Measurements from ENCODE around the gene STX4. TPM values are rescaled to one million over a fixed set of nuclear protein-coding genes. Genes with fewer than 3 reads are reported as not detected.
A peak's percentile ranks its signal among the peaks of the same experiment; 100 is the strongest.

The STX4 gene
- total RNA-seq, 2 donors from 2014 or later = 45.8 to 53.4 TPM

DNA sequence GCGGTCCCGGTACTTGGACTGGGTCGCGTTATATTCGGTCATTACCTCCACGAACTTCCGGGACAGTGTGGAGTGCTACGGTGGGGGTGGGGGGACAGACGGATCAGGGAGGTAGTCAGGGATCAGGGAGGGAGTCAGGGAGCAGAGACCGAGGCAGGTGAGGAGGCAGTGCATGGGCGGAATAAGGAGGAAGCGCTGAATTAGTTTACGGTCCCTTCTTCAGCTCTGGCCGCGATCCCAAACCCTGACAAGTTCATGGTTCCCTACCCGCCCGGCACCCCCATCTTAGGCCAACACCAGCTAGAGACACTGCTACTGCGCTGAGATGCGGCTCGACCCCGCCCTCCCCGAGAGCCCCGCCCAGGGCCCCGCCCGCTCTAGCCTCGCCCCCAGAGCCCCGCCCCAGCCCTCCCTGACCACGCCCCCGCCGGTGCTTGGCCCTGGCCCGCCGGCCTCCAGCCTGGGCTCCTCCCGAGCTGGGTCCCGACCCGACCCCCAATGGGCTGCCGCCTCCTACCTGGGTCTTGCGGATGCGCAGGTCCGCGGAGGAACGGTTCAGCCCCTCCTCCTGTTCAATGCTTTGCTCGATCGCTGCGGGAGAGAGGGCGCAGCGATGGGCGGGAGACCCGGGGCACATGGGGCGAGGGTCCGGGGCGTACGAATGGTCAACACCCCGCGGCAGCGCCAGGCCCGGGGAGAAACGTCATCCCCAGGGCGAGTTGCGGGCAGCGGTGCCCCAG, 36.2 kb upstream of the STX4 start:
- DNase-seq = peak; percentile 86
- peak; percentile 94 to 97 for ATAC-seq
- intact Hi-C loops (cut with DNase I) = loop anchor here in 1 of 2 donors (5.0 kb wide), 1 partner anchor 35 kb away; the partner anchor contains the start of gene STX4

GRCh38 chr16:30997725-30998711, 35.3 kb upstream of the STX4 start:
- ATAC-seq = peak in 1 of 2 donors; percentile 69
- intact Hi-C loops (cut with DNase I) = loop anchor here in 1 of 2 donors (5.0 kb wide), 1 partner anchor 34 kb away; the partner anchor contains the start of gene STX4
- no peak for DNase-seq

DNA sequence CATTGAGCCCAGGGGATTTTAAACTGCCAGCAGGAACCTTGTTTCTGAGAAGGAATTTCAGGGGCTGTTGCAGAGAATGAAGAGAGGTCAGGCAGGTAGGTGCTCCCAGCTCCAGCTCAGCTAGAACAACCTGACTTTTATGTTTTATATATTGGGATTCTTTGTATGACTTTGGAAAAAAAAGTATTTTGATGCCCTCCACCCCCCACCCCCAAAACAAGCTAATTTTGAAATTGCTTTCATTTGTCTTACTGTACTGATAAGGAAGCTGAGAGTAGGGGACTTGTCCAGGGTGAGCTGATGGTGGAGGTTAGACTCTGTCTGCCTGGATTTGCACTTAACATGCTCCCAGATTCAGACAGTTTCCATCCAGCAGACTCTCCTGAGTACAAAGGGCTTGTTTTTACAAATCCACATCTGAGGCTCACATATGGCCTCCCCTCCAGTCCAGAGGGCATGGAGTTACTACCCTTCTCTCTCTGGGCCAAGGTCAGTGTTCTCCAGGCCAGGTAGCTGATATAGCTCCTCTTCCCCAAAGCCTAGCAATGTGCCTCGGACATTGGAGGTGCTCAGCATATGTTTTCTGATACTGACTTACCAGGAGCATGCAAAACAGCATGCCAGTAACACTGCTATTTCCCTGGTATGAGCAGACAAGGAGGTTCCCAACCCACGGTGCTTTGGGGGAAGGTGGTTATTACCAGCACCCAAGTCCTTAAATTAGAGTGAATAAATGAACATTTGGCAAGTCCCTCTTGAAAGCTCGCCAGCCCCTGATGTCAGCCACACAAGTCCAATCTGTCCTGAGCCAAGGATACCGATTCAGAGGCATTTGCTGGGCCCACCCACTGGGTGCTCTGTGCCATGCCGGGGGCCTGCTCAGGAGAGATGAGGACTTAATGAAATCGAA, 34.3 kb upstream of the STX4 start:
- ATAC-seq (no peak), DNase-seq (no peak)
- intact Hi-C loops (cut with DNase I) = loop anchor here in 1 of 2 donors (5.0 kb wide), 1 partner anchor 33 kb away; the partner anchor contains the start of gene STX4

DNA sequence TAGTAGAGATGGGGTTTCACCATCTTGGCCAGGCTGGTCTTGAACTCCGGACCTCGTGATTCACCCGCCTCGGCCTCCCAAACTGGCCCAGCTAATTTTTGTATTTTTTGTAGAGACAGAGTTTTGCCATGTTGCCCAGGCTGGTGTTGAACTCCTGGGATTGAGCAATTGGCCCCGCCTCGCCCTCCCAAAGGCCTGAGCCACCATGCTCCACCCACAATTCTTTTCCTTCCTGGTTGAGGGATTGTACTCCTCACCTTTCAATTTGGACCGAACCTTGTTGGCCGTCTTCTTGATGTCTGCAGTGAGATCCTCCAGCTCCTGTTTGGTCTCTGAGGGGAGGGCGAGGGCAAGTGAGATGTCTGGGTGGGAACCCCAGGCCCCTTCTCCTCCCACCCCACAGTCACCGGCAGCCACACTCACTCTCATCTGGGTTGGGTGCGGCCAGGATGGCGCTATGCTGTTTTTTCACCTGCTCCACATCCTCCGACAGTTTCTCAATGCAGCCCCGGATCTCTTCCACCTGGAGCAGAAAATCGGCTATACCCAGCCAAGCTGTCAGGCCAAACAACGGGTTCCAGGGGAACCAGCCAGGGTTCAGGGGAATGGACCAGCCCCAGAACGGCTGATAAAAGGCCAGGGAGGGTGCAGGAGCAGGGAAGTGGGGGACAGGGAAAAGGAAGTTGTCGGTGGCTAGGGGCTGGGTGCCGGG, 32.5 kb upstream of the STX4 start:
- no peak for ATAC-seq
- intact Hi-C loops (cut with DNase I) = no loop called here
- no peak for DNase-seq

- DNase-seq = no peak
- intact Hi-C loops (cut with DNase I) = no loop called here
- no peak for ATAC-seq
Measured at GRCh38 chr16:31001507-31002249, 31.7 kb upstream of the STX4 start.

GRCh38 chr16:31002250-31002700, 31.1 kb upstream of the STX4 start:
- DNase-seq = no peak
- no peak for ATAC-seq
- intact Hi-C loops (cut with DNase I) = no loop called here

DNA sequence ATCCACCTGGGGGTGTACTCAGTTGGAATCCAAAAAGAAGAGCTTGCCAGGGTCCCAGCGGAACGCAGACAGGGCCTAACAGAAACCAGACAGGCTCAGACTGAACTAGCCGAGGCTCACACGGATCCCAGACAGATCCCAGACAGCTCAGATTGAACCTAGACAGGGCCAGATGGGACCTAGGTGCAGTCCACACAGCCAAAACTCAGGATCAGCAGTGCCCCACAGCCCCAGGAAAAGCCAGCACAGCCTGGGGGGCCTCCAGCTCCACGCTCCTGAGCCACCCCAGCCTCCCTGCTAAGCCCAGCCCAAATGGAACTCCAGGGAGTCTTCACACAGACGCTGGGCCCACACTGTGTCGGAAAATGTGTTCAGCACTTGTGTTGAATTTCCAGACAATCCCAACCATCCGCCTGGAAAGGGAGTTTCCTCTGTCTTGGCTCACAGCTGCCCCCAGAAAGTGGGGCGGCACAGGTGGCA, 30.5 kb upstream of the STX4 start:
- DNase-seq (no peak), ATAC-seq (no peak)
- intact Hi-C loops (cut with DNase I) = no loop called here

- no peak for DNase-seq
- intact Hi-C loops (cut with DNase I) = no loop called here
- no peak for ATAC-seq
Measured at GRCh38 chr16:31003744-31004143, 29.6 kb upstream of the STX4 start.

DNA sequence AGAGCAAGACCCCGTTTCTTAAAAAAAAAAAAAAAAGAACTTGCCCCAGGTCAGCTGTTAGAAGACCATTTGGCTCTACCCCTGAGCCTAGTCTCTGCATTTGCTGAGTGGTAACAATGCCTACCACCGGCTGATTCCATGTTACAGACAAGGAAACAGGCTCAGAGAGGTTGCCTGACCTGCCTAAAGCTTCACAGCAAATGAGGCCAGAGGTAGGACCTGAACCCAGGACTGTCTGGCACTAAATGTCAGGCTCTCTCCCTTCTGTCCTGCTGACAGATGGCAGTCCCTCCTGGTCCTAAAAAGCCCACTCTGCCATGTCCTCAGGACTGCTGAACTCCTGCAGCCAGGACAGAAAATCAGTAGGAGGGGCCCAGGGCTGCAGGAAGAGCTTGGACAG, 28.7 kb upstream of the STX4 start:
- DNase-seq (no peak), ATAC-seq (no peak)
- intact Hi-C loops (cut with DNase I) = no loop called here

DNA sequence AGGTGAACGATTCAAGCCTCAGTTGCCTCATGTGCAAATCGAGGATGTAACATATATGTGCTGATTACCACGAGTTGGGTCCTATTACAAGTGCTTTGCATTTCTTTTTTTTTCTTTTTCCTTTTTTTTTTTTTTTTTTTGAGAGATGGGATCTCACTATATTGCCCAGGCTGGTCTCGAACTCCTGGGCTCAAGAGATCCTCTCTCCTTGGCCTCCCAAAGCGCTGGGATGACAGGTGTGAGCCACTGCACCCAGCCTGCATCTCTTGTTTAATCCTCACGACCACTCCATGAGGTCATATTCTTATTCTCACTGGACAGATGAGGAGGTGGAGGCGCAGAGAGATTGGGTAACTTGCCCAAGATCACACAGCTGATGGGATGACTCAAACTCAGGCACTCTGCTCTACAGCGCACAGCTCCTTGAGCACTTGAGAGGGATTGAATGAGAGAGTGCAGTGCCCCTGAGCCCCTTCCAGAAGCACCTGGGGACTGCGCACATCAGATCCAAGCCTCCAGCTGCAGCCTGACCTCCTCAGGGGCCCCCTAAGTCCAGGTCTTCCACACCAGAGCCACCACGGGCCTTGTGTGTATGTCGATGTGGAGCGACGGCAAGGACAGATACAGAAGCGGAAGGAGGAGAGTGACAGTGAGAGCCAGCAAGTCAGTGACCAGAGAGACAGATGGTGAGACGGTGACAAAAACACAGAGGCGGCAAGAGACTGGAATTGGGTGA, 27.8 kb upstream of the STX4 start:
- intact Hi-C loops (cut with DNase I) = no loop called here
- no peak for ATAC-seq

DNA sequence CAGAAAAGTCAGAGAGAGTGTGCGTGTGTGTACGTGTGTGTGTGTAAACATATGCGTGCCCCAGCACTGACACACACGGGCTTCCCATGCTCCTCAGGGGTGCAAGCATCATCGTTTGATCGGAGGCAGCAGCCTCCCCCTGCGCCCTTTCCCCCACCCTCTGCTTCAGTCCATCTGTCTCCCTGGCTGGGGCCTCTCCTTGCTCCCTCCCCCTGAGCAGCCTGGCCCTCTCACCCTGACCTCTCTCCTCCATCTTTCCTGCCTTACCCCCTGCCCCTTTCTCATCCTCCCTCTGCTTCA, 27.3 kb upstream of the STX4 start:
- DNase-seq (no peak), ATAC-seq (no peak)
- intact Hi-C loops (cut with DNase I) = no loop called here

More for the DNA sequence above, 27.8 kb upstream of the STX4 start:
- no peak for DNase-seq

DNA sequence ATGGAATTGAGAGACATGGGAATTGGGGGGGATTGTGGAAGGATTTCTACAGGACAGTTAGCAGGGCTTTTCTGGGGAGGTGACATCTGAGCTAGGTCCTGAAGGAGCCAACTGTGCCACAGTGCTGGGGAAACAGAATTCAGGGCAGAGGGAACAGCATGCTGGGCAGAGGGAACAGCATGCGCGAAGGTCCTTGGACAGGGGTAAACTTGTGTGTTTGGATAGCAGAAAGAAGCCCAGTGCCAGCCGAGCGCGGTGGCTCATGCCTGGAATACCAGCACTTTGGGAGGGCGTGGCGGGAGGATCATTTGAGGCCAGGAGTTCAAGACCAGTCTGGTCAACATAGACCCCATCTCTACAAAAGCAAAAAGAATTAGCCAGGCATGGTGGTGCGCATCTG, 26.8 kb upstream of the STX4 start:
- ATAC-seq (no peak), DNase-seq (no peak)
- intact Hi-C loops (cut with DNase I) = no loop called here

DNA sequence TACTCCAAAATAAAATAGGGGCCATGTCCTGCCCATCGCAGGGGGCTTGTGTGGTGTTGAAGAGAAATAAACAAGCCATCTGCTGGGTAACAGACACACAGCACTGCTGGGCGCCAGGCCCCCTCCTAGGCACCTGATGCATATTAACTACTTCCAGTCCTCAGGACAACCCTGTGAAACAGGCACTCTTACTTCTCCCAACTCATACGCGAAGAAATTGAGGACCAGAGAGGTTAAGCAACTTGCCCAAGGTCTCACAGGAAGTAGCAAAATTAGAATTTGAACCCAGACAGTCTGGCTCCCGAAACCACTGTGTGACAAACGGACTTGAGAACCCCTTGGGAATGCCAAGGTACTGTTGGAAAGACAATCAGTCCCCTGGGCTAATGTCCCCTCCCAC, 25.7 kb upstream of the STX4 start:
- intact Hi-C loops (cut with DNase I) = no loop called here
- no peak for DNase-seq
- no peak for ATAC-seq

DNA sequence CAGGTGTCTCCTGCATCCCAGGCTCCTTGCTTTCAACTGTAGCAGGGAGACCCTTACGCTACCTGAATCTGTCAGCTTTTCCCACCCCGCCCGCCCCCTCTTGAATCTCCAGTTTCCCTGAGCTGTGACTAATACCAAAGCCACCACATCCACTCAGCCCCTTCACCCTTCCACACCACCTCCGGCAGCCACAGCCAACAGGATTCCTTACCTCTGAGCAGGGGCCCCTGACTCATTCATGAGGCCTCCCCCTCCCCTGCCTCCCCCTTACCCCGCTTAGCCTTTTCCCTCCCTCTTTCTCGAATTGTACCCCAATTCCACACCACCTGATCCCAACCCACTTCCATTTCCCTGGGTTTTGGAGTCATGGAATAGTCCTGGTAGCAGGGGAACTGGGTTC, 25.2 kb upstream of the STX4 start:
- ATAC-seq (no peak), DNase-seq (no peak)
- intact Hi-C loops (cut with DNase I) = no loop called here

DNA sequence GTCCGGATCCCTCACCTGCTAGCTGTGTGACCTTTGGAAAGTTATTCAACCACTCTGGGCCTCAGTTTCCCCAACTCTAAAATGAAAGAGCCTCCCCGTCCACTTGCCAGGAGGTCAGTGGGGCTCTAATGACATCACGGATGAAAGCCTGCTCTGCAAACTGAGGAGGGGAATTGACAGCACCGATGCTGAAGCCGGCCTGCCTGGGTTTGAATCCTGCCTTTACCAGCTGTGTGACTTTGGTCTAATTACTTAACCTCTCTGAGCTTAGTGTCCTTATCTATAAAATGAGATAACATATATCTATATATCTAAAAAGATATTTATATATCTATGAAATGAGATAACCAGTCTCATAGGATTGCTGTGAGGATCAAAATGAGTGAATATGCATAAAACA, 24.8 kb upstream of the STX4 start:
- DNase-seq (no peak), ATAC-seq (no peak)
- intact Hi-C loops (cut with DNase I) = no loop called here

GRCh38 chr16:31009120-31009519, 24.2 kb upstream of the STX4 start:
- ATAC-seq (no peak), DNase-seq (no peak)
- intact Hi-C loops (cut with DNase I) = no loop called here

DNA sequence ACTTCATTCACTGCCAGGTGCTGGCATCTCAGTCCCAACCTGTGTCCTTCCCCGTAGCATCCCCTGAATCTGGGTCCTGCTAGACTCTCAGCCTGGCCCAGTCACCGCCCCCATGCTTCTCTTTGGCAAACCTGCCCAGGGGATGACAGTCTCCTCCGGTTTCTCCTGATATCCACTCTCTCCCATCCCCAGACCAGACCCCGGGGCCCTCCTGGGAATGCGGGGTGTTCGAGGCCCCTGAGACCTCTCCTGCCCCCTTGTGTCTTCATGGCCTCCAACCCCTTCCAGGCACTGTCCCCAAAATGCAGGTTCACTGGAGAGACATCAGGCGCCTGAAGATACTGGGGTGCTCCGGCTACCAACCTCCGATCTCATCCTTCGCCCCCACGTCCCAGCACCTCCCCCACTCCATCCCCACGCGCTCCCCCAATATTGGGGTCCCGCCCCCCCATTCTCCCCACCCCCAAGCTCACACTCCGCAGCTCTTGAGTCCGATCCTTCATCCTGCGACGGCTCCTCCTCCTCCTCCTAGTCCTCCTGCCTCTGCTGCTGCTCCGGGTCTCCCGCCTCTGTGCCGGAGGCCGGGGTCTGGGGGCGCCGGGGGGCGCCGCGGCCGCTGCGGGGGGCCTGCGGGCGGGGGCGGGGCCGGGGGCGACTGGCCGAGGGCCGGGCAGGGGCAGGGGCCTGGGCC, 23.3 kb upstream of the STX4 start:
- intact Hi-C loops (cut with DNase I) = no loop called here
- ATAC-seq (no peak), DNase-seq (no peak)
